Measurements from ENCODE around the gene PALLD.

The PALLD gene

GRCh38 chr4:168840392-168840763 lies 343.5 kb downstream of the PALLD start:
- no peak for DNase-seq

DNA sequence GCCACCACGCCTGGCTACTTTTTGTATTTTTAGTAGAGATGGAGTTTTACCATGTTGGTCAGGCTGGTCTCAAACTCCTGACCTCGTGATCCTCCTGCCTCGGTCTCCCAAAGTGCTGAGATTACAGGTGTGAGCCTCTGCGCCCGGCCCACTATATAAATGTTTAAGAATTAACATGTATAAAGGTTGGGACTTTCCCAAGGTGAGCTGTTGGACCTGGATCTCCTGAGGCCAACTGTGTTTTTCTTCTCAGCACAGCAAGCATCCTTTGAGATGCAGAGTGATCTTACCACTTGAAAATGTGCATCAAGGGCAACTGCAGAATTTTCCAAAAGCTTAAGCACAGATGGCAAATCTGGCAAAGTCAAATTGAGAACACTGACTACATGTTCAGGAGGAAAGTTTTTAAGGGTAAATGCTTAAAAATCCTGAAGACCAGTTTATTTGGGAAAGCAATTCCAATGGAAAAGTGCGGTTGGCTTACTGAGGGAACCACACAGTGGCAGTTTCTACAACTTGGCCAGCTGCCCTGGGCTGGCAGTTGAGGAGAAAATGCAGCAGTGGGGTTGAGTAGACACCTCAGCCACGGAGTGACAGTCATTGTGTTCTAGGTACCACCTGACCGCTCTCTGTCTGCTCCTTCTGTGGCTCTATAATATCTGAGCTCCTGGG lies 344.3 kb downstream of the PALLD start:
- no peak for DNase-seq

DNA sequence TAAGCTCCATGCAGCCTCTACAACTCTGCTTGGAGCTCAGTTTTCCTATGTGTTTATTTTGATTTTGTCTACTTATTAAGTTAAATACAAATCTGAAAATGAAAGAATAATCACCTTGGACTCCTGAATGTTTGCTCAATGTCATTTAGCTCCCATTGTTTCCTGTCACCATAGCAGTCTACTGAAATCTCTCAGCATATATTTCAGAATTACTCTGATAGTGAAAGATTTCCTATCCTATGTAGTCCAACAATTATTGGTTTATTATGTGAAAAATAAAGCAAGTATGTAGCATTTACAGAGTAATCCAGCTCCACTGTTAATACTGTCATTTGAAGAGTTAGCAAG lies 344.8 kb downstream of the PALLD start:
- no peak for DNase-seq

GRCh38 chr4:168842186-168842585 lies 345.3 kb downstream of the PALLD start:
- no peak for DNase-seq

DNA sequence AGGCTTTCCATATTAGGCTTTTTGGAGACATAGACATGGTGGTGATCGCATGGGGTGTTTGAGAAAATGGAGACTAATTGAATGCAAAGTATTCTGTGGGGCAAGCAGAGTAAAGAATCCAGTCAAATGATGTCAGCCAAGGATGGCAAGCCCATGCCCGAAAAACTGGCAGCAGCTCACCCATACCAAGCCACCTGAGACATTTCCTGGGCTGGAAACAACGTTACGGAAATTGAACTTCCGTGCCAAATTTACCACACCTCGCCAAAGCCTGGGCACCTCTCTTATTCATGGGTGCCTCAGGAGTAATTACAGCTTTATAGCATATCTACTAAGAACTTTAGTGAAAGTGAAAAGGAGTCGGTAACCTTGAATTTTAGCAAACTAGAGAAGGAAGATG lies 346.8 kb downstream of the PALLD start:
- DNase-seq: no peak

DNA sequence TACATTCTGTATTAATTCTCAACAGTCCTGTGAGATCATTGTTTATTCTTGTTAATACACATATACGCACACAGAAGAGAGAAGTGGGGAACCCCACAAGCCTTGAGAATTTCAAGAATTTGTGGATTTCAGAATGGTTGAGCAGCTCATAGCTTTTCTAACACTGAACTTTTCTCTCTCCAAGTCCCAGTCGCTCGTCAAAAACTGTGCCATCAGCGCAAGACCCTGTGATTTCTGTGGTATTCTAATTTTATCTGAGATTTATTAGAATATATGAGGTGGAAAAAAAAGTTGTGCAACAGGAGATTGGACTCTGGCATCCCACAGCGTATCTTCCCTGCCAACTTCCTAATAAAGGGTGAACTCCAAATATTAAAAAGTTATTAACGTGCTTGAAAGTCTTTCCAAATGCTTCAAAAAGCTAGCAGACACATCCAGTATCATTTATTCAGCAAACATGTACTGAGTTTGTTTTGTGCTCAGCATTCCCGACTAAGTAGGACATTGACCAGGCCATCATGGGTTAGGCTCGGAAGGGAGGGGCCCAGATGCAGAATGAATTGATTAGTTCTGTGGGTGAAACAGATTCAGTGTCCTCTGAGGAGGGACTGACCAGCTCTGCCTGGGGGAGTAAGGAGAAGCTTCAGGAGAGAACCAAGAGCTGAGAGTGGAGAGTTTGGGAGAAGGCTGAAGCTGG lies 347.6 kb downstream of the PALLD start:
- DNase-seq: no peak

DNA sequence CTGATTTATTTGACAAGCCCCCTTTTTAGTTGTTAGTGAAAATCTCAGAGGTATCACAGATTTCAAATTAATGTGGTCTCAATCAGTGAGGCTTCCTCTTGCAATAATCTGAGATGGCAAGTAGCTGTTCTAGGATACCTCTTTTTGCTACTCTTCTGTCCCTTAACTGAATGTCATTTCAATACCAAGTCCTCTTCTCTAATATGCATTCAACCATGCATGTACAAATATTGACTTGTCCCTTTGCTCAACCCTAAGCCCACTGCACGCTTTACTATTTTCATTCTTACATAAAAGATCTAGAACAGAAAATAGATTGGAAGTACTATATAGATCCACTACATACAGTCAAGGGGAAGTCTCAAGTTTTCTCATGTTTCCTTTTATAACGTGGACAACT lies 349.0 kb downstream of the PALLD start:
- DNase-seq: no peak

GRCh38 chr4:168846414-168846813 lies 349.6 kb downstream of the PALLD start:
- no peak for DNase-seq

- no peak for DNase-seq
Observed at GRCh38 chr4:168847771-168848502, 351.1 kb downstream of the PALLD start.

DNA sequence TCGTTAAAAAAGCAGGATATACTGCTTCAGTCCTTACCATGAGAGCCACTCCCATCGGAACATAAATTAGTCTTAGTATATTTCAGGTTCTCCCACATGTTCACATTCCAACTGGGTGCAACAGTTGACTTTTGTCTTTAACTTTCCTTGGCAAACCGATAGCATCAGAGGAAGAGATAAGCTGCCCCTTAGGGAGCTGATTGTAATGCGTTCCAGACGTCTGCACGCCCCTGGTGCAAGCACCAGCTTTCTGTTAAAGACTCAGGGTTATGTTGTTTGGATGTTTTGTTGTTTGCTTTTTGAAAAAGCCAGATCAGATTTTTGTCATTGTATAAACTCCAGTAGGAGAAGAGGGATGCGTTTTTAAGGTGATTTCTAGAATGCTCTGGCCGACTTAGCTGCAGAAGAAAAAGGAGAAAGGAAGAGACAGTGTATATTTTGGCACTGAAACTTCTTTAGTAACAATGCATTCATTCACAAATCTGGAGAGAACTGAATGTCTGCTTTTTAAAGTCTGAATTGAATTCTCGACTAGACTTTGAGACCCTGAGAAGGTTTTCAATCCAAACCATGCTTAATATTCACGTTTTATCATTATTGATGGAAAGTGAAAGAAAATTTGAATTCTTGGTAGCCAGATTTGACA lies 352.3 kb downstream of the PALLD start:
- DNase-seq: no peak

GRCh38 chr4:168849997-168850396 lies 353.1 kb downstream of the PALLD start:
- no peak for DNase-seq

- no peak for DNase-seq
Observed at GRCh38 chr4:168852387-168852786, 355.5 kb downstream of the PALLD start.

- no peak for DNase-seq
Observed at GRCh38 chr4:168852933-168853713, 356.3 kb downstream of the PALLD start.

GRCh38 chr4:168853770-168854169 lies 356.9 kb downstream of the PALLD start:
- DNase-seq: no peak

- no peak for DNase-seq
Observed at GRCh38 chr4:168854350-168854921, 357.6 kb downstream of the PALLD start.

DNA sequence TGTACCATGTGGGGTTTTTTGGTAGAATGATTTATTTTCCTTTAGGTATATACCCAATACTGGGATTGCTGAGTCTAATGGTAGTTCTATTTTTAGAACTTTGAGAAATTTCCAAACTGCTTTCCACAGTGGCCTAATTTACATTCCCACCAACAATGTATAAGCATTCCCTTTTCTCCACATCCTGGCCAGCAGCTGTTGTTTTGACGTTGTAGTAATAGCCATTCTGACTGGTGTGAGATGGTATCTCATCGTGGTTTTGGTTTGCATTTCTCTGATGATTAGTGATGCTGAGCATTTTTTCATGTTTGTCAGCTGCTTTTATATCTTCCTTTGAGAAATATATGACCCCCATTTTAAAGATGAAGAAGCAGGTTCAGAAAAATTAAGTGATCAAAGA lies 359.5 kb downstream of the PALLD start:
- no peak for DNase-seq

DNA sequence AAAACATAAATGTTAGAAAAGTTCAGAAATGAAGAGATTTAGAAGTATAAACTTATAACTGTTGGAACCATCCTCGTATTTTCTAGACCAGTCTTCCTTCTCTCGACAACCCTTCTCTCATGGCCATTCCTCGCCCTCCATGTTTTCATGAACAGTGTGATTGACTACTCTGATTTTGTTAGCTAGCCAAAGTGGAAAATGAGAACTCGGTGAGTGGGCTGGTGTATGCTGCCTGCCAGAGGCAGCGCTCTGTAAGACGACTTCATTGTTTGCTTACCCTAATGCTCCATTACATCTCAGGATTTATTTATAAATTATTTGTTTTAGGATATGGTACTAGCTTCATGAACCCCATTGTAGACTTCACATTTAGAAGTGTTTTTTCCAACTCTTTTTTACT lies 360.2 kb downstream of the PALLD start:
- no peak for DNase-seq

- DNase-seq: no peak
Observed at GRCh38 chr4:168857546-168858314, 360.9 kb downstream of the PALLD start.

DNA sequence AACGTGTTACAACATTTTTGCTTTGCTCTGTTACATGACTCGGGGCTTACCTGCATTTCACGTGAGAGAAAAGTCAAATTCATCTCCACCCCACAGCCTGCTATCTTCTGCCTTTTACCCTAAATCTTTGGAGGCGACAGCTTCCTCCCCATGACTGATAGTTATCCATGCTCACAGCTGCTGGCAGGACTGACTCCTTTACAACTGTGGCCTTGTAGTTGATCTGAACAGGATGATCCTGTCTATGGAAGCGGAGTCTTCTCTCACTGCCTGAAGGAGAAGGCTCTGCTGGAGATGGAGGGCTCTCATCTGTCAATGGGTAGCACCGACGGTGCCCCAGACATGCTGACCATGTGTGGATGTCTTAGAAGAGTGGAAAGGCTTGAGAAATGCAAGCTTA lies 362.2 kb downstream of the PALLD start:
- no peak for DNase-seq

GRCh38 chr4:168859888-168860694 lies 363.2 kb downstream of the PALLD start:
- DNase-seq: no peak

DNA sequence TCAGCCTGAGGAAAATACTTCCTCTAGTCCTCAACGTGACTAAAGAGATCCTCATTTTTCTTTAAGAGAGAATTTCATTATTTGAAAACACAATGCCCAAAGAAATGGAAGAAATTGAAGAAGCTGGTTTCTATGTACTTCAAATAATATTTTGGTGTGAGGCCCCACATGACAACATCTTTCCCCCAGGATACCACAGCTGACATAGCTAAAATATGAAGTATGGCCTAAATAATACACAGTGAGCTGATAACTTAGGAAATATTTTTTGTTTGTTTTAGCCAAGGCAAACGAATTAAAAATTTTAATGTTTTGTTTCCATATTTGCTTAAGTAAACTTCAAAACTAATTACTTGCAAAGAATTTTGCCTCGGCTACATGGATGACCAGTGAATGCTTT lies 364.0 kb downstream of the PALLD start:
- DNase-seq: no peak
